NCI-H1092 treated with DMSO at 0.1 percent for 48 hours (cell line): ENCODE data around the gene PILRA.
"Not testable (repeated sequence)": the region's sequence is repeated elsewhere in the genome, so short reads cannot be mapped to it uniquely, and the experiment has no call there.

ENCODE experiments used
- DNase-seq: peaks from one replicate; lab custom pipeline; 2025; lab: John Stamatoyannopoulos, UW

Gene PILRA

GRCh38 chr7:100373261-100373831, at the start of gene PILRA:
PILRA (plus strand) TSS chr7:100373487; CDS start chr7:100373657, 170 bp downstream.
- no peak for DNase-seq

- DNase-seq, result not testable (repeated sequence)
Observed at GRCh38 chr7:100324194-100324593, 49.1 kb upstream of the PILRA start.

- not testable (repeated sequence) for DNase-seq
Observed at GRCh38 chr7:100325671-100326070, 47.6 kb upstream of the PILRA start.

- DNase-seq, result not testable (repeated sequence)
Observed at GRCh38 chr7:100326914-100327313, 46.4 kb upstream of the PILRA start.

- peak; percentile 99 for DNase-seq
Observed at GRCh38 chr7:100335566-100336466, 37.5 kb upstream of the PILRA start.

- not testable (repeated sequence) for DNase-seq
Observed at GRCh38 chr7:100338083-100338696, 35.1 kb upstream of the PILRA start.

- DNase-seq, result not testable (repeated sequence)
Observed at GRCh38 chr7:100341286-100341685, 32.0 kb upstream of the PILRA start.

GRCh38 chr7:100342765-100343164, 30.5 kb upstream of the PILRA start:
- no peak for DNase-seq

- not testable (repeated sequence) for DNase-seq
Observed at GRCh38 chr7:100344124-100344559, 29.1 kb upstream of the PILRA start.

- DNase-seq, result not testable (repeated sequence)
Observed at GRCh38 chr7:100344560-100345287, 28.6 kb upstream of the PILRA start.

- peak; percentile 39 for DNase-seq
Observed at GRCh38 chr7:100345288-100345672, 28.0 kb upstream of the PILRA start.

GRCh38 chr7:100346921-100347320, 26.4 kb upstream of the PILRA start:
- no peak for DNase-seq

- no peak for DNase-seq
Observed at GRCh38 chr7:100348805-100349204, 24.5 kb upstream of the PILRA start.

- no peak for DNase-seq
Observed at GRCh38 chr7:100349757-100350156, 23.5 kb upstream of the PILRA start.

- no peak for DNase-seq
Observed at GRCh38 chr7:100351657-100352058, 21.6 kb upstream of the PILRA start.

GRCh38 chr7:100352230-100352781, 21.0 kb upstream of the PILRA start:
- DNase-seq, result not testable (repeated sequence)

- DNase-seq, result no peak
Observed at GRCh38 chr7:100352984-100353684, 20.2 kb upstream of the PILRA start.

GRCh38 chr7:100353685-100354330, 19.5 kb upstream of the PILRA start:
- no peak for DNase-seq

GRCh38 chr7:100356416-100357068, 16.7 kb upstream of the PILRA start:
- no peak for DNase-seq

GRCh38 chr7:100357131-100357561, 16.1 kb upstream of the PILRA start:
- no peak for DNase-seq
